SK-N-SH (cell line): ENCODE measurements around the gene ZBTB16. TPM values are rescaled to one million over a fixed set of nuclear protein-coding genes. Genes with fewer than 3 reads are reported as not detected.

ENCODE experiments used
- CTCF ChIA-PET: fragments of 300-600, 350-600 bp; formaldehyde crosslinking; extraction: SDS; loops from one replicate; lab custom pipeline; 2021; lab: Yijun Ruan, JAX
- POLR2A ChIA-PET: fragments of 350-600 bp; sonication (Branson Sonifier 250); formaldehyde crosslinking; extraction: SDS; loops from one replicate; lab custom pipeline; 2020; ENCODE audit warnings: antibody characterized with exemption, inconsistent platforms; lab: Yijun Ruan, JAX
- DNase-seq: peaks from one replicate; pipeline ENCODE4 v3.0.0; 2012
- H2AFZ ChIP-seq: fragments of 200-600 bp; sonication (generic); 2 replicates; pipeline ENCODE4 v1.8.1; 2016; ENCODE audit warnings: antibody characterized with exemption, mild to moderate bottlenecking, low read depth
- H3F3A ChIP-seq: fragments of 200-600 bp; sonication (generic); replicated peaks from 2 replicates; pipeline ENCODE3; 2016; ENCODE audit warnings: antibody characterized with exemption, mild to moderate bottlenecking; ENCODE audit not compliant: insufficient read depth
- H3K27ac ChIP-seq, 2 experiments: fragments of 200-500 bp in 1 of 2; fragments of 200-600 bp in 1 of 2; sonication (Bioruptor generic) in 1 of 2; sonication (generic), shearing (Covaris generic) in 1 of 2; 2 replicates each; pipeline versions ENCODE4 v1.5.1 to v1.6.1; 2014 to 2016; ENCODE audit warnings: low read depth in 2 of 2, inconsistent platforms in 1 of 2, low read length in 1 of 2, mild to moderate bottlenecking in 1 of 2, mixed read lengths in 1 of 2
- H3K27me3 ChIP-seq: fragments of 200-600 bp; sonication (generic), shearing (Covaris generic); 2 replicates; pipeline ENCODE4 v1.6.1; 2016; ENCODE audit warnings: mixed run types; ENCODE audit not compliant: insufficient read depth
- H3K36me3 ChIP-seq, 2 experiments: fragments of 200-500 bp in 1 of 2; fragments of 200-600 bp in 1 of 2; sonication (Bioruptor generic) in 1 of 2; sonication (generic) in 1 of 2; replicated peaks in 1 of 2; 2 replicates each; pipeline versions ENCODE3 to v1.5.1; 2014 to 2016; ENCODE audit warnings: low read length in 1 of 2, mild to moderate bottlenecking in 1 of 2; ENCODE audit not compliant: insufficient read depth in 2 of 2, control insufficient read depth in 1 of 2
- H3K4me1 ChIP-seq, 2 experiments: fragments of 200-500 bp in 1 of 2; fragments of 200-600 bp in 1 of 2; sonication (Bioruptor generic) in 1 of 2; sonication (generic), shearing (Covaris generic) in 1 of 2; 2 replicates each; pipeline versions ENCODE4 v1.5.1 to v1.6.1; 2014 to 2016; ENCODE audit warnings: low read depth in 1 of 2, low read length in 1 of 2, mixed run types in 1 of 2; ENCODE audit not compliant: insufficient read depth in 2 of 2, control insufficient read depth in 1 of 2
- H3K4me2 ChIP-seq: fragments of 200-600 bp; sonication (generic), shearing (Covaris generic); 2 replicates; pipeline ENCODE4 v1.6.1; 2017; ENCODE audit warnings: mixed run types
- H3K4me3 ChIP-seq, 2 experiments: fragments of 200-500 bp in 1 of 2; fragments of 200-600 bp in 1 of 2; sonication (Bioruptor generic) in 1 of 2; sonication (generic), shearing (Covaris generic) in 1 of 2; 2 replicates each; pipeline versions ENCODE4 v1.5.1 to v1.8.1; 2014 to 2016; ENCODE audit warnings: low read depth in 2 of 2, inconsistent platforms in 1 of 2, low read length in 1 of 2, mild to moderate bottlenecking in 1 of 2, mixed read lengths in 1 of 2, moderate library complexity in 1 of 2
- H3K79me2 ChIP-seq: fragments of 200-600 bp; sonication (generic); 2 replicates; pipeline ENCODE4 v1.8.1; 2017; ENCODE audit warnings: mild to moderate bottlenecking; ENCODE audit not compliant: insufficient read depth
- H3K9ac ChIP-seq: fragments of 200-600 bp; sonication (generic); 2 replicates; pipeline ENCODE4 v1.6.1; 2017; ENCODE audit warnings: mixed run types
- H3K9me2 ChIP-seq: fragments of 200-600 bp; sonication (generic); 2 replicates; pipeline ENCODE4 v1.6.1; 2017; ENCODE audit warnings: mixed run types
- H3K9me3 ChIP-seq: fragments of 200-600 bp; sonication (generic); 2 replicates; pipeline ENCODE4 v1.6.1; 2017; ENCODE audit warnings: mixed run types, mild to moderate bottlenecking, moderate library complexity
- H4K20me1 ChIP-seq: fragments of 200-600 bp; sonication (generic); 2 replicates; pipeline ENCODE4 v1.6.1; 2017; ENCODE audit warnings: mild to moderate bottlenecking, mixed run types; ENCODE audit not compliant: insufficient read depth
- CHD2 ChIP-seq: fragments of 150-350 bp; IDR thresholded peaks from 2 replicates; pipeline ENCODE4 v1.6.1; 2018; ENCODE audit warnings: low read length; ENCODE audit not compliant: partially characterized antibody
- ELF1 ChIP-seq: IDR thresholded peaks from 2 replicates; pipeline ENCODE4 v1.4.0; 2012
- EP300 ChIP-seq, 2 experiments: IDR thresholded peaks; 2 replicates each; pipeline versions ENCODE4 v1.4.0 to v1.6.1; 2012; ENCODE audit warnings: borderline replicate concordance in 1 of 2, low read depth in 1 of 2, low read length in 1 of 2
- EZH2phosphoT487 ChIP-seq: fragments of 200-600 bp; sonication (generic); IDR thresholded peaks from 2 replicates; pipeline ENCODE4 v1.6.1; 2017; ENCODE audit warnings: low read depth, mixed run types, mild to moderate bottlenecking, antibody characterized with exemption, moderate library complexity, borderline replicate concordance
- FOXJ3 ChIP-seq: sonication (generic); formaldehyde crosslinking; IDR thresholded peaks from 2 replicates; pipeline ENCODE4 v1.5.1; 2020; ENCODE audit warnings: mild to moderate bottlenecking, missing genetic modification reagents
- JUND ChIP-seq: IDR thresholded peaks from 2 replicates; pipeline ENCODE4 v1.4.0; 2012
- MEF2A ChIP-seq: IDR thresholded peaks from 2 replicates; pipeline ENCODE4 v1.4.0; 2012; ENCODE audit warnings: low read depth, borderline replicate concordance
- MXI1 ChIP-seq: IDR thresholded peaks from 2 replicates; pipeline ENCODE4 v1.6.1; 2012; ENCODE audit warnings: mild to moderate bottlenecking, low read depth, low read length, improper control_type of control experiment
- NFIC ChIP-seq: IDR thresholded peaks from 2 replicates; pipeline ENCODE4 v1.4.0; 2012; ENCODE audit warnings: borderline replicate concordance
- POLR2AphosphoS5 ChIP-seq: IDR thresholded peaks from 2 replicates; pipeline ENCODE4 v1.6.1; 2012; ENCODE audit warnings: low read depth, low read length
- RAD21 ChIP-seq: IDR thresholded peaks from 2 replicates; pipeline ENCODE4 v1.6.1; 2012; ENCODE audit warnings: mild to moderate bottlenecking, low read length
- RFX5 ChIP-seq: IDR thresholded peaks from 2 replicates; pipeline ENCODE4 v1.6.1; 2012; ENCODE audit warnings: mild to moderate bottlenecking, improper control_type of control experiment, low read length
- SMC3 ChIP-seq: IDR thresholded peaks from 2 replicates; pipeline ENCODE4 v1.6.1; 2012; ENCODE audit warnings: low read depth, low read length, improper control_type of control experiment
- TCF12 ChIP-seq: IDR thresholded peaks from 2 replicates; pipeline ENCODE4 v1.4.0; 2012
- TEAD4 ChIP-seq: IDR thresholded peaks from 2 replicates; pipeline ENCODE4 v1.4.0; 2012; ENCODE audit warnings: mild to moderate bottlenecking, borderline replicate concordance; ENCODE audit not compliant: insufficient read depth
- WGBS: methylation state at CpG from one replicate; pipeline ENCODE4 v1.1.6; 2017; ENCODE audit warnings: low lambda C conversion rate; 5-methylcytosine and 5-hydroxymethylcytosine counted together
- polyA plus RNA-seq, 3 experiments: library from polyadenylated mRNA; depleted of rRNA; stranded (reverse); fragments of >200 nt; gene quantifications; 2 replicates each; pipeline ENCODE4 v1.2.3, GENCODE V29; 2012
- TF ChIP-seq, protein P1 (sequence below): IDR thresholded peaks from 2 replicates; pipeline ENCODE4 v1.4.0; 2012; ENCODE audit warnings: low read depth, borderline replicate concordance
- TF ChIP-seq, protein P2 (sequence below): IDR thresholded peaks from 2 replicates; pipeline ENCODE4 v1.4.0; 2012; ENCODE audit warnings: low read depth, borderline replicate concordance
- TF ChIP-seq, protein P3 (sequence below): fragments of 150-350 bp; IDR thresholded peaks from 2 replicates; pipeline ENCODE4 v1.6.1; 2017; ENCODE audit warnings: antibody characterized with exemption, low read length, low read depth, borderline replicate concordance
- TF ChIP-seq, protein P4 (sequence below): IDR thresholded peaks from 2 replicates; pipeline ENCODE4; 2012
- TF ChIP-seq, protein P5 (sequence below): fragments of 200-600 bp; sonication (generic); IDR thresholded peaks from 2 replicates; pipeline ENCODE4 v1.6.1; 2017; ENCODE audit warnings: antibody characterized with exemption, mild to moderate bottlenecking, moderate library complexity

ZBTB16 gene
- polyA plus RNA-seq, 1 of the 3 experiments (the other 2 are of a cell fraction): not detected

DNA sequence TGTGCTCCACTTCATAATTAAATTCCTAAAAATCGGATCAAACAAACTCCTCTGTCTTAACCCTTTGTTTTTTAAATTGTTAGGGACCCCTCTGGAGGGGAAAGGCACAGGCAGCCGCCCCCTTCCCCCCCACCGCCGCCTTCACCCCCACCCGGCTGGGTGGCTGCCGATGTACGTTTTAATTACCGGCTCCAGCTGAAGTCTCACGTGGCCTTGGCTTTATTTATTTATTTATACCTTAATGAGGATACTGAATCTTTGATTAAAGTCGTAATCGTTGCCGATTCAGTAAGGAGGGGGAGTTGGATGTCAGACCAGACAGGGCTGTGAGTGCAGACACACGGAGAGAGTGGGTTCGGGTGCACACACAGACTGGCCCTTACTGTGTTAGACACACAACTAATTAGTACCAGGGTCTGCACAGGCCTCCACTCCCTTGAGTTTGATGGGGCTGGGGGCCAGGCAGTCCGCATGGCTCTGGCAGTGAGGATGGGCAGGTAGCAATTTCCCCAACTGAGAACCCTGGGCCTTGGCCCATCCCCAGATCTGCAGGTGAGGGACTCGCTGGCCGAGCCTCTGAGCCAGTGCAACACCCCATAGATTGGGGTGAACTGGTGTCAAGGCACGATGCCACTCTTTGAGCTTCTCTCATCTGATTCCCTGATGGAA is 185.3 kb downstream of the ZBTB16 start:
- no peaks in the 10 kb centered on the region; a peak in 1 of 4 replicates for H3K4me1 ChIP-seq
- H4K20me1 ChIP-seq: no peaks in the 10 kb centered on the region
- TF ChIP-seq JUND (no peak), FOXJ3 (no peak), RAD21 (no peak), NFIC (no peak), SMC3 (no peak), TEAD4 (no peak), EZH2phosphoT487 (no peak), ELF1 (no peak), EP300 (IDR thresholded peaks at IDR 0.05; ENCODE audit: borderline replicate concordance in 1 of 2, low read depth in 1 of 2, low read length in 1 of 2) (no peak), POLR2AphosphoS5 (no peak), MXI1 (no peak), TCF12 (no peak), RFX5 (no peak), MEF2A (no peak), CHD2 (no peak)
- TF ChIP-seq, protein P1, sequence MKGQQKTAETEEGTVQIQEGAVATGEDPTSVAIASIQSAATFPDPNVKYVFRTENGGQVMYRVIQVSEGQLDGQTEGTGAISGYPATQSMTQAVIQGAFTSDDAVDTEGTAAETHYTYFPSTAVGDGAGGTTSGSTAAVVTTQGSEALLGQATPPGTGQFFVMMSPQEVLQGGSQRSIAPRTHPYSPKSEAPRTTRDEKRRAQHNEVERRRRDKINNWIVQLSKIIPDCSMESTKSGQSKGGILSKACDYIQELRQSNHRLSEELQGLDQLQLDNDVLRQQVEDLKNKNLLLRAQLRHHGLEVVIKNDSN: no peak
- TF ChIP-seq, protein P2, sequence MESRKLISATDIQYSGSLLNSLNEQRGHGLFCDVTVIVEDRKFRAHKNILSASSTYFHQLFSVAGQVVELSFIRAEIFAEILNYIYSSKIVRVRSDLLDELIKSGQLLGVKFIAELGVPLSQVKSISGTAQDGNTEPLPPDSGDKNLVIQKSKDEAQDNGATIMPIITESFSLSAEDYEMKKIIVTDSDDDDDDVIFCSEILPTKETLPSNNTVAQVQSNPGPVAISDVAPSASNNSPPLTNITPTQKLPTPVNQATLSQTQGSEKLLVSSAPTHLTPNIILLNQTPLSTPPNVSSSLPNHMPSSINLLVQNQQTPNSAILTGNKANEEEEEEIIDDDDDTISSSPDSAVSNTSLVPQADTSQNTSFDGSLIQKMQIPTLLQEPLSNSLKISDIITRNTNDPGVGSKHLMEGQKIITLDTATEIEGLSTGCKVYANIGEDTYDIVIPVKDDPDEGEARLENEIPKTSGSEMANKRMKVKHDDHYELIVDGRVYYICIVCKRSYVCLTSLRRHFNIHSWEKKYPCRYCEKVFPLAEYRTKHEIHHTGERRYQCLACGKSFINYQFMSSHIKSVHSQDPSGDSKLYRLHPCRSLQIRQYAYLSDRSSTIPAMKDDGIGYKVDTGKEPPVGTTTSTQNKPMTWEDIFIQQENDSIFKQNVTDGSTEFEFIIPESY: no peak
- TF ChIP-seq, protein P3, sequence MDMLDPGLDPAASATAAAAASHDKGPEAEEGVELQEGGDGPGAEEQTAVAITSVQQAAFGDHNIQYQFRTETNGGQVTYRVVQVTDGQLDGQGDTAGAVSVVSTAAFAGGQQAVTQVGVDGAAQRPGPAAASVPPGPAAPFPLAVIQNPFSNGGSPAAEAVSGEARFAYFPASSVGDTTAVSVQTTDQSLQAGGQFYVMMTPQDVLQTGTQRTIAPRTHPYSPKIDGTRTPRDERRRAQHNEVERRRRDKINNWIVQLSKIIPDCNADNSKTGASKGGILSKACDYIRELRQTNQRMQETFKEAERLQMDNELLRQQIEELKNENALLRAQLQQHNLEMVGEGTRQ: no peak
- TF ChIP-seq, protein P4, sequence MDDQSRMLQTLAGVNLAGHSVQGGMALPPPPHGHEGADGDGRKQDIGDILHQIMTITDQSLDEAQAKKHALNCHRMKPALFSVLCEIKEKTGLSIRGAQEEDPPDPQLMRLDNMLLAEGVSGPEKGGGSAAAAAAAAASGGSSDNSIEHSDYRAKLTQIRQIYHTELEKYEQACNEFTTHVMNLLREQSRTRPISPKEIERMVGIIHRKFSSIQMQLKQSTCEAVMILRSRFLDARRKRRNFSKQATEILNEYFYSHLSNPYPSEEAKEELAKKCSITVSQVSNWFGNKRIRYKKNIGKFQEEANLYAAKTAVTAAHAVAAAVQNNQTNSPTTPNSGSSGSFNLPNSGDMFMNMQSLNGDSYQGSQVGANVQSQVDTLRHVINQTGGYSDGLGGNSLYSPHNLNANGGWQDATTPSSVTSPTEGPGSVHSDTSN: no peak
- TF ChIP-seq, protein P5, sequence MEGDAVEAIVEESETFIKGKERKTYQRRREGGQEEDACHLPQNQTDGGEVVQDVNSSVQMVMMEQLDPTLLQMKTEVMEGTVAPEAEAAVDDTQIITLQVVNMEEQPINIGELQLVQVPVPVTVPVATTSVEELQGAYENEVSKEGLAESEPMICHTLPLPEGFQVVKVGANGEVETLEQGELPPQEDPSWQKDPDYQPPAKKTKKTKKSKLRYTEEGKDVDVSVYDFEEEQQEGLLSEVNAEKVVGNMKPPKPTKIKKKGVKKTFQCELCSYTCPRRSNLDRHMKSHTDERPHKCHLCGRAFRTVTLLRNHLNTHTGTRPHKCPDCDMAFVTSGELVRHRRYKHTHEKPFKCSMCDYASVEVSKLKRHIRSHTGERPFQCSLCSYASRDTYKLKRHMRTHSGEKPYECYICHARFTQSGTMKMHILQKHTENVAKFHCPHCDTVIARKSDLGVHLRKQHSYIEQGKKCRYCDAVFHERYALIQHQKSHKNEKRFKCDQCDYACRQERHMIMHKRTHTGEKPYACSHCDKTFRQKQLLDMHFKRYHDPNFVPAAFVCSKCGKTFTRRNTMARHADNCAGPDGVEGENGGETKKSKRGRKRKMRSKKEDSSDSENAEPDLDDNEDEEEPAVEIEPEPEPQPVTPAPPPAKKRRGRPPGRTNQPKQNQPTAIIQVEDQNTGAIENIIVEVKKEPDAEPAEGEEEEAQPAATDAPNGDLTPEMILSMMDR: no peak
- no peaks in the 10 kb centered on the region for H3K9me3 ChIP-seq
- no peaks in the 10 kb centered on the region for H3K36me3 ChIP-seq
- DNase-seq: no peak
- no peak overlapping the region for H3K9ac ChIP-seq
- POLR2A ChIA-PET: no interaction called here
- WGBS: 54% methylated on average over 17 of the region's 18 CpGs
- no peak overlapping the region for H3K4me3 ChIP-seq
- CTCF ChIA-PET: interaction anchor here (0.8 to 7.6 kb wide), 5 partner anchors 9 to 348 kb away, joined by 3 to 100 read pairs (median 4); no protein-coding TSS in a partner anchor
- peaks cover 19% of the 10 kb centered on the region; the same call in 1 of the 2 replicates for H3K27me3 ChIP-seq
- no peaks in the 10 kb centered on the region for H3K9me2 ChIP-seq
- H2AFZ ChIP-seq: no peak overlapping the region
- H3K79me2 ChIP-seq: no peaks in the 10 kb centered on the region
- no peaks in the 10 kb centered on the region for H3F3A ChIP-seq
- no peak overlapping the region for H3K4me2 ChIP-seq
- no peak overlapping the region for H3K27ac ChIP-seq
